ENCODE results near the gene MKLN1.
"Not testable (repeated sequence)": the region's sequence is repeated elsewhere in the genome, so short reads cannot be mapped to it uniquely, and the experiment has no call there.

Gene MKLN1

GRCh38 chr7:131503639-131504038 lies 176.0 kb downstream of the MKLN1 start:
- no peak for DNase-seq

GRCh38 chr7:131504157-131504899 lies 176.7 kb downstream of the MKLN1 start:
- DNase-seq, result no peak

GRCh38 chr7:131505037-131505620 lies 177.5 kb downstream of the MKLN1 start:
- DNase-seq, result not testable (repeated sequence)

GRCh38 chr7:131505636-131506557 lies 178.2 kb downstream of the MKLN1 start:
- no peak for DNase-seq

- no peak for DNase-seq
Observed at GRCh38 chr7:131506597-131506996, 178.9 kb downstream of the MKLN1 start.

GRCh38 chr7:131507592-131508331 lies 180.1 kb downstream of the MKLN1 start:
- DNase-seq, result peak; percentile 71

GRCh38 chr7:131508754-131509486 lies 181.2 kb downstream of the MKLN1 start:
- no peak for DNase-seq

- DNase-seq, result no peak
Observed at GRCh38 chr7:131509781-131510180, 182.1 kb downstream of the MKLN1 start.

- no peak for DNase-seq
Observed at GRCh38 chr7:131511071-131511470, 183.4 kb downstream of the MKLN1 start.

GRCh38 chr7:131511774-131512535 lies 184.3 kb downstream of the MKLN1 start:
- no peak for DNase-seq

GRCh38 chr7:131513245-131514061 lies 185.8 kb downstream of the MKLN1 start:
- peak; percentile 69 for DNase-seq

GRCh38 chr7:131515471-131515870 lies 187.8 kb downstream of the MKLN1 start:
- not testable (repeated sequence) for DNase-seq

GRCh38 chr7:131517218-131517923 lies 189.7 kb downstream of the MKLN1 start:
- DNase-seq, result no peak

- no peak for DNase-seq
Observed at GRCh38 chr7:131518626-131519025, 190.9 kb downstream of the MKLN1 start.

GRCh38 chr7:131521651-131522163 lies 194.0 kb downstream of the MKLN1 start:
- no peak for DNase-seq

- DNase-seq, result peak; percentile 6
Observed at GRCh38 chr7:131522325-131522930, 194.8 kb downstream of the MKLN1 start.

- DNase-seq, result no peak
Observed at GRCh38 chr7:131524115-131524514, 196.4 kb downstream of the MKLN1 start.

GRCh38 chr7:131524703-131525102 lies 197.0 kb downstream of the MKLN1 start:
- no peak for DNase-seq

- no peak for DNase-seq
Observed at GRCh38 chr7:131525820-131526219, 198.1 kb downstream of the MKLN1 start.
